T1000 (cell line): ENCODE measurements around the gene MCTP2.
"Not testable (repeated sequence)": the region's sequence is repeated elsewhere in the genome, so short reads cannot be mapped to it uniquely, and the experiment has no call there.

Source experiments
- DNase-seq: peaks from one replicate; lab custom pipeline; 2025; ENCODE audit warnings: mixed read lengths; lab: John Stamatoyannopoulos, UW

The MCTP2 gene

GRCh38 chr15:94456226-94456625, 224.9 kb downstream of the MCTP2 start:
- DNase-seq: no peak

- DNase-seq: no peak
Measured at GRCh38 chr15:94457661-94458060, 226.3 kb downstream of the MCTP2 start.

GRCh38 chr15:94460624-94461023, 229.3 kb downstream of the MCTP2 start:
- no peak for DNase-seq

- DNase-seq: no peak
Measured at GRCh38 chr15:94467034-94467433, 235.7 kb downstream of the MCTP2 start.

GRCh38 chr15:94470492-94470891, 239.1 kb downstream of the MCTP2 start:
- no peak for DNase-seq

GRCh38 chr15:94476686-94477085, 245.3 kb downstream of the MCTP2 start:
- DNase-seq: no peak

GRCh38 chr15:94477913-94478553, 246.7 kb downstream of the MCTP2 start:
- no peak for DNase-seq

GRCh38 chr15:94478763-94479162, 247.4 kb downstream of the MCTP2 start:
- no peak for DNase-seq

- no peak for DNase-seq
Measured at GRCh38 chr15:94480289-94480834, 249.0 kb downstream of the MCTP2 start.

GRCh38 chr15:94485148-94485719, 253.9 kb downstream of the MCTP2 start:
- DNase-seq: no peak

- no peak for DNase-seq
Measured at GRCh38 chr15:94487635-94488034, 256.3 kb downstream of the MCTP2 start.

GRCh38 chr15:94493176-94493575, 261.8 kb downstream of the MCTP2 start:
- no peak for DNase-seq

- not testable (repeated sequence) for DNase-seq
Measured at GRCh38 chr15:94493586-94493985, 262.2 kb downstream of the MCTP2 start.

GRCh38 chr15:94494732-94495131, 263.4 kb downstream of the MCTP2 start:
- no peak for DNase-seq

GRCh38 chr15:94503293-94503692, 271.9 kb downstream of the MCTP2 start:
- DNase-seq: no peak

GRCh38 chr15:94509259-94509658, 277.9 kb downstream of the MCTP2 start:
- DNase-seq: no peak

- DNase-seq: no peak
Measured at GRCh38 chr15:94522125-94522524, 290.8 kb downstream of the MCTP2 start.

GRCh38 chr15:94523873-94524272, 292.5 kb downstream of the MCTP2 start:
- DNase-seq: no peak

- no peak for DNase-seq
Measured at GRCh38 chr15:94524565-94524964, 293.2 kb downstream of the MCTP2 start.

GRCh38 chr15:94526071-94526689, 294.8 kb downstream of the MCTP2 start:
- DNase-seq: no peak

- DNase-seq: no peak
Measured at GRCh38 chr15:94532226-94532625, 300.9 kb downstream of the MCTP2 start.
